ENCODE results near the gene PTGFRN.

- TF ChIP-seq CTCF (IDR thresholded peaks at IDR 0.05; ENCODE audit: insufficient read depth, low read length) (no peak), POLR2AphosphoS5 (IDR thresholded peaks at IDR 0.05; ENCODE audit: low read depth) (no peak)
Observed at GRCh38 chr1:116945996-116946395, 36.3 kb downstream of the PTGFRN start.
